ENCODE results near the gene DENND1A.
"Not testable (repeated sequence)": the region's sequence is repeated elsewhere in the genome, so short reads cannot be mapped to it uniquely, and the experiment has no call there.

The DENND1A gene

GRCh38 chr9:123406691-123407216 lies 523.2 kb downstream of the DENND1A start:
- H3K4me3 ChIP-seq (ENCODE audit: insufficient read depth, low read depth, low read length): no peak overlapping the region
- H3K9me3 ChIP-seq (ENCODE audit: control insufficient read depth, low read length): no peaks in the 10 kb centered on the region
- 18 to 19% methylated on average over 13 of the region's 13 CpGs for WGBS, 2 experiments
- H3K36me3 ChIP-seq (ENCODE audit: control insufficient read depth, insufficient read depth, low read length): no peaks in the 10 kb centered on the region
- peaks cover 6% of the 10 kb centered on the region for H3K27me3 ChIP-seq (ENCODE audit: control insufficient read depth, insufficient read depth, low read length, poor library complexity, severe bottlenecking)
- H3K27ac ChIP-seq (ENCODE audit: insufficient read depth, low read depth, low read length, poor library complexity, severe bottlenecking): peak overlapping the region; percentile 23
- H3K4me1 ChIP-seq (ENCODE audit: control insufficient read depth, insufficient read depth, low read length): peaks cover 35% of the 10 kb centered on the region

GRCh38 chr9:123406016-123406415 lies 523.9 kb downstream of the DENND1A start:
- H3K4me1 ChIP-seq (ENCODE audit: control insufficient read depth, insufficient read depth, low read length): peaks cover 35% of the 10 kb centered on the region

GRCh38 chr9:123402981-123403509 lies 526.9 kb downstream of the DENND1A start:
- whole genome bisulfite sequencing, 2 experiments: 31 to 36% methylated on average over 17 of the region's 17 CpGs
- no peaks in the 10 kb centered on the region for H3K9me3 ChIP-seq (ENCODE audit: control insufficient read depth, low read length)
- H3K27me3 ChIP-seq (ENCODE audit: control insufficient read depth, insufficient read depth, low read length, poor library complexity, severe bottlenecking): peaks cover 6% of the 10 kb centered on the region
- H3K36me3 ChIP-seq (ENCODE audit: control insufficient read depth, insufficient read depth, low read length): no peaks in the 10 kb centered on the region
- H3K4me1 ChIP-seq (ENCODE audit: control insufficient read depth, insufficient read depth, low read length): peaks cover 29% of the 10 kb centered on the region
- no peak overlapping the region for H3K4me3 ChIP-seq (ENCODE audit: insufficient read depth, low read depth, low read length)
- H3K27ac ChIP-seq (ENCODE audit: insufficient read depth, low read depth, low read length, poor library complexity, severe bottlenecking): no peak overlapping the region

More at GRCh38 chr9:123406016-123406415, 523.9 kb downstream of the DENND1A start:
- 91 to 93% methylated on average over 6 of the region's 6 CpGs for WGBS, 2 experiments
- H3K4me3 ChIP-seq (ENCODE audit: insufficient read depth, low read depth, low read length): no peak overlapping the region
- H3K27me3 ChIP-seq (ENCODE audit: control insufficient read depth, insufficient read depth, low read length, poor library complexity, severe bottlenecking): peaks cover 6% of the 10 kb centered on the region
- no peaks in the 10 kb centered on the region for H3K9me3 ChIP-seq (ENCODE audit: control insufficient read depth, low read length)
- H3K36me3 ChIP-seq (ENCODE audit: control insufficient read depth, insufficient read depth, low read length): no peaks in the 10 kb centered on the region
- no peak overlapping the region for H3K27ac ChIP-seq (ENCODE audit: insufficient read depth, low read depth, low read length, poor library complexity, severe bottlenecking)

GRCh38 chr9:123401879-123402513 lies 527.9 kb downstream of the DENND1A start:
- no peak overlapping the region for H3K4me3 ChIP-seq (ENCODE audit: insufficient read depth, low read depth, low read length)
- peaks cover 26% of the 10 kb centered on the region for H3K4me1 ChIP-seq (ENCODE audit: control insufficient read depth, insufficient read depth, low read length)
- no peaks in the 10 kb centered on the region for H3K9me3 ChIP-seq (ENCODE audit: control insufficient read depth, low read length)
- peaks cover 6% of the 10 kb centered on the region for H3K27me3 ChIP-seq (ENCODE audit: control insufficient read depth, insufficient read depth, low read length, poor library complexity, severe bottlenecking)
- 48 to 49% methylated on average over 9 of the region's 9 CpGs for WGBS, 2 experiments
- H3K36me3 ChIP-seq (ENCODE audit: control insufficient read depth, insufficient read depth, low read length): no peaks in the 10 kb centered on the region
- no peak overlapping the region for H3K27ac ChIP-seq (ENCODE audit: insufficient read depth, low read depth, low read length, poor library complexity, severe bottlenecking)

- Histone ChIP-seq H3K36me3 (ENCODE audit: control insufficient read depth, insufficient read depth, low read length) (no peaks in the 10 kb centered on the region), H3K4me3 (ENCODE audit: insufficient read depth, low read depth, low read length) (no peak overlapping the region), H3K9me3 (ENCODE audit: control insufficient read depth, low read length) (no peaks in the 10 kb centered on the region), H3K27me3 (ENCODE audit: control insufficient read depth, insufficient read depth, low read length, poor library complexity, severe bottlenecking) (peaks cover 6% of the 10 kb centered on the region), H3K4me1 (ENCODE audit: control insufficient read depth, insufficient read depth, low read length) (peaks cover 24% of the 10 kb centered on the region), H3K27ac (ENCODE audit: insufficient read depth, low read depth, low read length, poor library complexity, severe bottlenecking) (no peak overlapping the region)
- WGBS, 2 experiments: 89% methylated on average over 13 of the region's 13 CpGs
Measured at GRCh38 chr9:123400926-123401503, 528.9 kb downstream of the DENND1A start.

- Histone ChIP-seq H3K4me3 (ENCODE audit: insufficient read depth, low read depth, low read length) (no peak overlapping the region), H3K27me3 (ENCODE audit: control insufficient read depth, insufficient read depth, low read length, poor library complexity, severe bottlenecking) (peaks cover 6% of the 10 kb centered on the region), H3K9me3 (ENCODE audit: control insufficient read depth, low read length) (no peaks in the 10 kb centered on the region), H3K36me3 (ENCODE audit: control insufficient read depth, insufficient read depth, low read length) (no peaks in the 10 kb centered on the region), H3K4me1 (ENCODE audit: control insufficient read depth, insufficient read depth, low read length) (peaks cover 29% of the 10 kb centered on the region), H3K27ac (ENCODE audit: insufficient read depth, low read depth, low read length, poor library complexity, severe bottlenecking) (no peak overlapping the region)
- WGBS, 2 experiments: 72% methylated on average over 11 of the region's 11 CpGs
Measured at GRCh38 chr9:123399803-123400378, 530.0 kb downstream of the DENND1A start.

GRCh38 chr9:123398938-123399337 lies 531.0 kb downstream of the DENND1A start:
- H3K36me3 ChIP-seq (ENCODE audit: control insufficient read depth, insufficient read depth, low read length); H3K4me3 ChIP-seq (ENCODE audit: insufficient read depth, low read depth, low read length); H3K27ac ChIP-seq (ENCODE audit: insufficient read depth, low read depth, low read length, poor library complexity, severe bottlenecking); H3K9me3 ChIP-seq (ENCODE audit: control insufficient read depth, low read length); H3K27me3 ChIP-seq (ENCODE audit: control insufficient read depth, insufficient read depth, low read length, poor library complexity, severe bottlenecking): not testable (repeated sequence)
- 91% methylated on average over 14 of the region's 14 CpGs for WGBS, 2 experiments
- H3K4me1 ChIP-seq (ENCODE audit: control insufficient read depth, insufficient read depth, low read length): peaks cover 29% of the 10 kb centered on the region

GRCh38 chr9:123397975-123398374 lies 532.0 kb downstream of the DENND1A start:
- Histone ChIP-seq H3K36me3 (ENCODE audit: control insufficient read depth, insufficient read depth, low read length) (no peaks in the 10 kb centered on the region), H3K9me3 (ENCODE audit: control insufficient read depth, low read length) (no peaks in the 10 kb centered on the region), H3K27me3 (ENCODE audit: control insufficient read depth, insufficient read depth, low read length, poor library complexity, severe bottlenecking) (no peaks in the 10 kb centered on the region), H3K4me1 (ENCODE audit: control insufficient read depth, insufficient read depth, low read length) (peaks cover 20% of the 10 kb centered on the region), H3K27ac (ENCODE audit: insufficient read depth, low read depth, low read length, poor library complexity, severe bottlenecking) (no peak overlapping the region), H3K4me3 (ENCODE audit: insufficient read depth, low read depth, low read length) (no peak overlapping the region)
- 87 to 88% methylated on average over 4 of the region's 4 CpGs for WGBS, 2 experiments

GRCh38 chr9:123395689-123396511 lies 534.0 kb downstream of the DENND1A start:
- H3K36me3 ChIP-seq (ENCODE audit: control insufficient read depth, insufficient read depth, low read length): no peaks in the 10 kb centered on the region
- 93 to 95% methylated on average over 24 of the region's 24 CpGs for WGBS, 2 experiments
- peaks cover 11% of the 10 kb centered on the region for H3K4me1 ChIP-seq (ENCODE audit: control insufficient read depth, insufficient read depth, low read length)
- H3K9me3 ChIP-seq (ENCODE audit: control insufficient read depth, low read length): no peaks in the 10 kb centered on the region
- no peak overlapping the region for H3K27ac ChIP-seq (ENCODE audit: insufficient read depth, low read depth, low read length, poor library complexity, severe bottlenecking)
- H3K27me3 ChIP-seq (ENCODE audit: control insufficient read depth, insufficient read depth, low read length, poor library complexity, severe bottlenecking): no peaks in the 10 kb centered on the region
- no peak overlapping the region for H3K4me3 ChIP-seq (ENCODE audit: insufficient read depth, low read depth, low read length)

Data from ectodermal cell (in vitro differentiated cells).